ENCODE data around the gene PLXNA4. TPM values are rescaled to one million over a fixed set of nuclear protein-coding genes. Genes with fewer than 3 reads are reported as not detected.

The PLXNA4 gene
- total RNA-seq, 4 donors from 2014 or later = 1.1 to 2.8 (median 1.4) TPM

- H3K9me3 ChIP-seq = no peaks in the 10 kb centered on the region
- DNase-seq = no peak
- in situ Hi-C loops (cut with MboI; ENCODE audit: low pct_ligation_motif_present in 1 of 4, low pct_unique_long_range_greater_than_20kb in 1 of 4, low sequenced_read_pairs in 3 of 4) = no loop called here
- H3K4me1 ChIP-seq = peaks cover 0 to 6% (median 1%) of the 10 kb centered on the region in 4 donors
- no peak overlapping the region for H3K27ac ChIP-seq
- peaks cover 14% of the 10 kb centered on the region for H3K27me3 ChIP-seq
- 43 to 74% methylated on average over 2 to 8 of the region's 8 CpGs for WGBS, 2 donors (ENCODE audit: low coverage in 1 of 2)
- intact Hi-C loops (cut with DNase I; ENCODE audit: low total_unique reads) = no loop called here
- H3K36me3 ChIP-seq = no peaks in the 10 kb centered on the region
- no peak overlapping the region for H3K4me3 ChIP-seq
- TF ChIP-seq POLR2AphosphoS5 (IDR thresholded peaks at IDR 0.05) (no peak), POLR2A (IDR thresholded peaks at IDR 0.05) (no peak), EP300 (IDR thresholded peaks at IDR 0.05; ENCODE audit: low read depth) (no peak)
- TF ChIP-seq, protein P1, sequence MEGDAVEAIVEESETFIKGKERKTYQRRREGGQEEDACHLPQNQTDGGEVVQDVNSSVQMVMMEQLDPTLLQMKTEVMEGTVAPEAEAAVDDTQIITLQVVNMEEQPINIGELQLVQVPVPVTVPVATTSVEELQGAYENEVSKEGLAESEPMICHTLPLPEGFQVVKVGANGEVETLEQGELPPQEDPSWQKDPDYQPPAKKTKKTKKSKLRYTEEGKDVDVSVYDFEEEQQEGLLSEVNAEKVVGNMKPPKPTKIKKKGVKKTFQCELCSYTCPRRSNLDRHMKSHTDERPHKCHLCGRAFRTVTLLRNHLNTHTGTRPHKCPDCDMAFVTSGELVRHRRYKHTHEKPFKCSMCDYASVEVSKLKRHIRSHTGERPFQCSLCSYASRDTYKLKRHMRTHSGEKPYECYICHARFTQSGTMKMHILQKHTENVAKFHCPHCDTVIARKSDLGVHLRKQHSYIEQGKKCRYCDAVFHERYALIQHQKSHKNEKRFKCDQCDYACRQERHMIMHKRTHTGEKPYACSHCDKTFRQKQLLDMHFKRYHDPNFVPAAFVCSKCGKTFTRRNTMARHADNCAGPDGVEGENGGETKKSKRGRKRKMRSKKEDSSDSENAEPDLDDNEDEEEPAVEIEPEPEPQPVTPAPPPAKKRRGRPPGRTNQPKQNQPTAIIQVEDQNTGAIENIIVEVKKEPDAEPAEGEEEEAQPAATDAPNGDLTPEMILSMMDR (IDR thresholded peaks at IDR 0.05) = no peak
These were observed 100.6 kb downstream of the PLXNA4 start for GRCh38 chr7:132475669-132476116.

GRCh38 chr7:132475037-132475668 is 101.1 kb downstream of the PLXNA4 start:
- Histone ChIP-seq H3K9me3 (no peaks in the 10 kb centered on the region), H3K4me1 (peaks cover 0 to 6% (median 1%) of the 10 kb centered on the region in 4 donors), H3K4me3 (no peak overlapping the region), H3K27me3 (peaks cover 14% of the 10 kb centered on the region), H3K27ac (no peak overlapping the region), H3K36me3 (no peaks in the 10 kb centered on the region)
- TF ChIP-seq EP300 (IDR thresholded peaks at IDR 0.05; ENCODE audit: low read depth) = no peak
- TF ChIP-seq POLR2A (IDR thresholded peaks at IDR 0.05) = no peak
- TF ChIP-seq POLR2AphosphoS5 (IDR thresholded peaks at IDR 0.05) = no peak
- TF ChIP-seq, protein P1 (IDR thresholded peaks at IDR 0.05) = no peak
- WGBS, 2 donors (ENCODE audit: low coverage in 1 of 2) = 68 to 87% methylated on average over 4 to 8 of the region's 8 CpGs
- DNase-seq = no peak
- intact Hi-C loops (cut with DNase I; ENCODE audit: low total_unique reads) = no loop called here
- in situ Hi-C loops (cut with MboI; ENCODE audit: low pct_ligation_motif_present in 1 of 4, low pct_unique_long_range_greater_than_20kb in 1 of 4, low sequenced_read_pairs in 3 of 4) = no loop called here

- WGBS, 2 donors (ENCODE audit: low coverage in 1 of 2) = 58 to 60% methylated on average over 1 to 10 of the region's 10 CpGs
- in situ Hi-C loops (cut with MboI; ENCODE audit: low pct_ligation_motif_present in 1 of 4, low pct_unique_long_range_greater_than_20kb in 1 of 4, low sequenced_read_pairs in 3 of 4) = no loop called here
- peaks cover 14% of the 10 kb centered on the region for H3K27me3 ChIP-seq
- intact Hi-C loops (cut with DNase I; ENCODE audit: low total_unique reads) = no loop called here
- TF ChIP-seq POLR2A (IDR thresholded peaks at IDR 0.05) = no peak
- TF ChIP-seq, protein P1 (IDR thresholded peaks at IDR 0.05) = no peak
- TF ChIP-seq EP300 (IDR thresholded peaks at IDR 0.05; ENCODE audit: low read depth) = no peak
- TF ChIP-seq POLR2AphosphoS5 (IDR thresholded peaks at IDR 0.05) = peak in 1 of 3 donors; percentile 19
- no peak overlapping the region for H3K27ac ChIP-seq
- DNase-seq = no peak
- H3K4me3 ChIP-seq = no peak overlapping the region
- H3K4me1 ChIP-seq = peaks cover 0 to 6% (median 1%) of the 10 kb centered on the region in 4 donors
- no peaks in the 10 kb centered on the region for H3K9me3 ChIP-seq
- no peaks in the 10 kb centered on the region for H3K36me3 ChIP-seq
These were observed 103.7 kb downstream of the PLXNA4 start for GRCh38 chr7:132472463-132473120.

DNA sequence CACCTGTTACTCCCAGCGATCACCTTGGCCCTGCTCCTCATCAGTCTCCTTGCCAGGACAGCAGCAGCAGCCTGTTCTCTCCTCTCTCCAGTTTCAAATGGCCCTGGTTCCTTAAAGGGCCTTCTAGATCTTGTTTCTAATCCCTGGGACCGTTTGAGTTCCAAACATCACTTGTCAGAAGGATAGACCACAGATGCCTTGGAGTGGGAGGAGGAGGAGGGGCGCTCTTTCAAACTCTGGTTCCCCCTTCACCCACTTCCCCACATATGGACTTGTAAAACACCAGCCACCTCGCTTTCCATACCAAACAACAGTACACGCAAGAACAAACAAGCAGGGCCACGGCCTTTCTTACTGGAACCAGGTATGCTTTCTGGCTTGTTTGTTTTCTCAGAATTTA is 104.8 kb downstream of the PLXNA4 start:
- in situ Hi-C loops (cut with MboI; ENCODE audit: low pct_ligation_motif_present in 1 of 4, low pct_unique_long_range_greater_than_20kb in 1 of 4, low sequenced_read_pairs in 3 of 4) = no loop called here
- DNase-seq = no peak
- no peak overlapping the region for H3K4me3 ChIP-seq
- H3K27ac ChIP-seq = no peak overlapping the region
- no peak for TF ChIP-seq EP300 (IDR thresholded peaks at IDR 0.05; ENCODE audit: low read depth)
- no peak for TF ChIP-seq POLR2AphosphoS5 (IDR thresholded peaks at IDR 0.05)
- no peak for TF ChIP-seq POLR2A (IDR thresholded peaks at IDR 0.05)
- TF ChIP-seq, protein P1 (IDR thresholded peaks at IDR 0.05) = no peak
- peaks cover 14% of the 10 kb centered on the region for H3K27me3 ChIP-seq
- no peaks in the 10 kb centered on the region for H3K9me3 ChIP-seq
- peaks cover 0 to 6% (median 1%) of the 10 kb centered on the region in 4 donors for H3K4me1 ChIP-seq
- H3K36me3 ChIP-seq = no peaks in the 10 kb centered on the region
- intact Hi-C loops (cut with DNase I; ENCODE audit: low total_unique reads) = no loop called here
- WGBS, 2 donors (ENCODE audit: low coverage in 1 of 2) = 63% methylated on average over 6 of the region's 6 CpGs; no CpG with 5 or more reads in 1 of the 2 donors
